ENCODE measurements around the gene SIDT2.

Gene SIDT2

GRCh38 chr11:117187428-117187798 is 8.9 kb downstream of the SIDT2 start:
- TF ChIP-seq CTCF (conservative IDR thresholded peaks at IDR 0.05; ENCODE audit: low read depth): no peak
- ChIA-PET CTCF (no interaction called here), POLR2A (ENCODE audit: low non-redundant PET) (no interaction called here)
- H3K27ac ChIP-seq: peak overlapping the region; percentile 11; the same call in 1 of the 2 replicates
- DNase-seq (ENCODE audit: low spot score): no peak

GRCh38 chr11:117187799-117188481 is 9.4 kb downstream of the SIDT2 start:
- ChIA-PET POLR2A (ENCODE audit: low non-redundant PET) (no interaction called here), CTCF (no interaction called here)
- H3K27ac ChIP-seq: peak overlapping the region; percentile 11; the same call in 1 of the 2 replicates
- TF ChIP-seq CTCF (conservative IDR thresholded peaks at IDR 0.05; ENCODE audit: low read depth): no peak
- no peak for DNase-seq (ENCODE audit: low spot score)

GRCh38 chr11:117188620-117189081 is 10.1 kb downstream of the SIDT2 start:
- ChIA-PET POLR2A (ENCODE audit: low non-redundant PET) (no interaction called here), CTCF (no interaction called here)
- no peak for DNase-seq (ENCODE audit: low spot score)
- no peak overlapping the region for H3K27ac ChIP-seq
- no peak for TF ChIP-seq CTCF (conservative IDR thresholded peaks at IDR 0.05; ENCODE audit: low read depth)

- H3K27ac ChIP-seq: peak overlapping the region; percentile 21; the same call in 1 of the 2 replicates
- TF ChIP-seq CTCF (conservative IDR thresholded peaks at IDR 0.05; ENCODE audit: low read depth): no peak
- no peak for DNase-seq (ENCODE audit: low spot score)
- POLR2A ChIA-PET (ENCODE audit: low non-redundant PET): no interaction called here
- CTCF ChIA-PET: no interaction called here
These were observed 10.8 kb downstream of the SIDT2 start for GRCh38 chr11:117189191-117189940.

- H3K27ac ChIP-seq: peak overlapping the region; percentile 21; the same call in 1 of the 2 replicates
- CTCF ChIA-PET: no interaction called here
- no peak for TF ChIP-seq CTCF (conservative IDR thresholded peaks at IDR 0.05; ENCODE audit: low read depth)
These were observed 11.5 kb downstream of the SIDT2 start for GRCh38 chr11:117189941-117190544.

GRCh38 chr11:117191680-117192400 is 13.3 kb downstream of the SIDT2 start:
- ChIA-PET CTCF (no interaction called here), POLR2A (ENCODE audit: low non-redundant PET) (no interaction called here)
- no peak for TF ChIP-seq CTCF (conservative IDR thresholded peaks at IDR 0.05; ENCODE audit: low read depth)
- no peak overlapping the region for H3K27ac ChIP-seq
- no peak for DNase-seq (ENCODE audit: low spot score)

More at GRCh38 chr11:117189941-117190544, 11.5 kb downstream of the SIDT2 start:
- POLR2A ChIA-PET (ENCODE audit: low non-redundant PET): no interaction called here
- DNase-seq (ENCODE audit: low spot score): no peak
